ENCODE measurements around the gene ZNF746. TPM values are rescaled to one million over a fixed set of nuclear protein-coding genes. Genes with fewer than 3 reads are reported as not detected.

The ZNF746 gene
- 10 to 100 TPM; 18.5 to 19.8 TPM for total RNA-seq

DNA sequence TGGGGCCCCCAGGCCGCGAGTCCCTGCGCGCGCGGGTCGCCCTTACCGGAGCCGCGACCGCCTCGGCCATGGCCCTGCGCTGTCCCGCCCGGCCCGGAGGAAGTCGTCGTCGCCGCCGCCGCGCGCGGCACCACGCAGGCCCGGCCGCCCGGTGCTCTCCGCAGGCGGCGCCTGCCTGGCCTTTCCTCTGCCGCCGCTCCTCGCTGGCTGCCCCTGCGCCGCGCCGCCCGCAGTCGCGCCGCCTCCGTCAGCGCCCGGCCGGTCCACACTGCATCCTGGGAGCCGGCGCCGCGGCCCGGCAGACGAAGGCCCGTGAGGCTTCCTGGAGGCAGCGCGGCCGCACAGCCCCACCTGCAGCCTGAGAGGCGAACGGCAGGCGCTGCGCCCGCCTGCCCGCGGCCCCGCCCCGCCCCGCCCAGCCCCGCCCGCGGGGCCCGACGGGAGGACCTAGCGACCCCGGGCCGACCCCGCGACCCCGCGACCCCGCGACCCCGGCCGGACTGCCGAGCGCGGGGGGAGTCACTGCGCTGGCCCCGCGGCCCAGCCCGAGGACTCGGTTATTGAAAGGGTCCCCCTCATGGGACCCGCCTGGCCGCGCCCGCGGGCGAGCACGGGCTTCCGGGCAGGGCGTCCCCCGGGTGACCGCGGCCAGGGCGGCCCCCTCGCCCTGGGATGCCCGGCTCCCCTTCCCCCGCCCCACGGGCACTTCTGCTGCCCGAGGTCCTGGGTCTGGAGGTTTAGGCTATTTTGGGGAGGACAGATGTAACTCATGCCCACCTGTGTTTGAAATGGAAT, at the start of gene ZNF746:
ZNF746 (minus strand) TSS at position 343 of the 795 bp plus-strand sequence; CDS start at position 70, 273 bp downstream.
- Mint-ChIP-seq H3K36me3 (ENCODE audit: low read depth) (peaks cover 28% of the 10 kb centered on the region), H3K9me3 (no peaks in the 10 kb centered on the region), H3K4me1 (peaks cover 44% of the 10 kb centered on the region), H3K27ac (peak within 1 kb of the TSS; percentile 90), H3K4me3 (peak within 1 kb of the TSS; percentile 97), H3K27me3 (peaks cover 4% of the 10 kb centered on the region)
- CTCF ChIA-PET, result interaction anchor here (1.2 kb wide), 2 partner anchors 75 to 213 kb away, joined by 3 read pairs; no protein-coding TSS in a partner anchor
- peak; percentile 87 for DNase-seq
- POLR2A ChIA-PET, result no interaction called here

DNA sequence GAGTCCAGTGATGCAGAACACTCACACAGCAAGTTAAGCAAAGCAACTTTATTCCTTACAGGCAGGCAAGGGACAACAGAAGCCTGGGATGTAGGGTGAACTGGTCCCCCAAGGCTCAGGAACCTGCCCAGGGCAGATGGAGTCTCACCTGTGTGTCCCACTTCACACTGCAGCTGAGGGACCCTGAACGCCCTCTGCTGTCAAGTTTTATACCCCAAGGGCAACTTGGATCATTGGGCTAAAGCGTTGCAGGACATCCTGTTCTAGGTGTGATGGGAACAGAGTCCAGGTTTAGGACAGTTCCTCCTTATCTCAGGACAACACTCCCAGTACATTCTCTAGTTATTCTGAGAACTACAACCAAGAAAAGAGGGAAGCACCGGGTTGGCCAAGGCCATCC, 49.5 kb upstream of the ZNF746 start:
- no peaks in the 10 kb centered on the region for H3K4me1 Mint-ChIP-seq
- ChIA-PET POLR2A (no interaction called here), CTCF (no interaction called here)
- H3K27me3 Mint-ChIP-seq, result no peaks in the 10 kb centered on the region
- no peak for DNase-seq
- no peak overlapping the region for H3K4me3 Mint-ChIP-seq
- peaks cover 59% of the 10 kb centered on the region for H3K36me3 Mint-ChIP-seq (ENCODE audit: low read depth)
- H3K9me3 Mint-ChIP-seq, result peaks cover 1% of the 10 kb centered on the region
- H3K27ac Mint-ChIP-seq, result no peak overlapping the region

- H3K4me3 Mint-ChIP-seq, result no peak overlapping the region
- CTCF ChIA-PET, result no interaction called here
- H3K27ac Mint-ChIP-seq, result no peak overlapping the region
- H3K27me3 Mint-ChIP-seq, result no peaks in the 10 kb centered on the region
- no peak for DNase-seq
- H3K36me3 Mint-ChIP-seq (ENCODE audit: low read depth), result peaks cover 53% of the 10 kb centered on the region
- H3K4me1 Mint-ChIP-seq, result no peaks in the 10 kb centered on the region
- POLR2A ChIA-PET, result no interaction called here
- H3K9me3 Mint-ChIP-seq, result peaks cover 4% of the 10 kb centered on the region
Observed at GRCh38 chr7:149546331-149546730, 48.7 kb upstream of the ZNF746 start.

DNA sequence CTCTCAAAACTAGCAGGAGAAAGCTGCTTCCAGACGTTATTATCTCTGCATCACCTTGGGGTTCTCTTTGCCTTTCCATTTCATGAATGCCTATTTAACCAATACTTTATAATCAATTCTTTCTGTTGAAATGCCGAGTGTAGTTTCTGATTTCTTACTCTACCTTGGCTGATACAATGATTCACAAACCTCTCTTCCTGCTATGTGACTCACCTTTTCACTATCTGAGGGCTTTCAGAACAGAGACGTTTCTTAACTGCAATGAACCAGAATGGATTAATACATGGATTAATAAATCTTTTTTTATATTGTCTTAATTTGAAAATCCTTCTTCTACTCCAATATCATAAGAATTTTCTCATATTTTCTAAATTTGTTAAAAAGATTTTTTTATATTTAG, 46.4 kb upstream of the ZNF746 start:
- Mint-ChIP-seq H3K4me3 (no peak overlapping the region), H3K36me3 (ENCODE audit: low read depth) (peaks cover 37% of the 10 kb centered on the region), H3K9me3 (peaks cover 6% of the 10 kb centered on the region), H3K27me3 (no peaks in the 10 kb centered on the region), H3K4me1 (no peaks in the 10 kb centered on the region), H3K27ac (no peak overlapping the region)
- ChIA-PET POLR2A (no interaction called here), CTCF (no interaction called here)
- no peak for DNase-seq

- CTCF ChIA-PET, result no interaction called here
- Mint-ChIP-seq H3K4me3 (no peak overlapping the region), H3K27me3 (no peaks in the 10 kb centered on the region), H3K9me3 (peaks cover 41% of the 10 kb centered on the region), H3K4me1 (peaks cover 4% of the 10 kb centered on the region), H3K36me3 (ENCODE audit: low read depth) (peaks cover 16% of the 10 kb centered on the region), H3K27ac (no peak overlapping the region)
- no peak for DNase-seq
- POLR2A ChIA-PET, result no interaction called here
Observed at GRCh38 chr7:149532654-149533053, 35.0 kb upstream of the ZNF746 start.

GRCh38 chr7:149529136-149529718, 31.6 kb upstream of the ZNF746 start:
- Mint-ChIP-seq H3K4me3 (no peak overlapping the region), H3K36me3 (ENCODE audit: low read depth) (peaks cover 16% of the 10 kb centered on the region), H3K9me3 (peaks cover 42% of the 10 kb centered on the region), H3K27me3 (peaks cover 3% of the 10 kb centered on the region), H3K4me1 (no peaks in the 10 kb centered on the region), H3K27ac (no peak overlapping the region)
- DNase-seq, result no peak
- CTCF ChIA-PET, result interaction anchor here (0.6 kb wide), 1 partner anchor 13 kb away, joined by 4 read pairs; no protein-coding TSS in a partner anchor
- POLR2A ChIA-PET, result no interaction called here

DNA sequence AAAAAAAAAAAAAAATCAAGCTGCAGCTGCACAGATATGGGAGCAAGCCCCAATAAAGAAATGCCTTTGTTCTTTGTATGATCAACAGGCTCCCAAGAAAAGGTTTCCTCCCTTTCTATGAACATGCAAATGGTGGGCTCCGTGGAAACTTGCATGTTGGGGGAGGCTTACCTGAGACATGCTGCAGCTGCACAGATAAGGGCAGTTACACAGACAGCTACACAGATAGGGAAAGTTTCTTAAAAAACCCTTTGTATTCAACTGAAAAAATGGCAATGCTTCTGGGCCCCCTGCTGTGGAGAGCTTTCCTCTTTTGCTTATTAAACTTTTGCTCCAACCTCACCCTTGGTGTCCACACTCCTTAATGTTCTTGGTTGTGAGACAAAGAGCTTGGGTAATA, 29.8 kb upstream of the ZNF746 start:
- ChIA-PET CTCF (no interaction called here), POLR2A (no interaction called here)
- no peak for DNase-seq
- H3K27ac Mint-ChIP-seq, result no peak overlapping the region
- peaks cover 3% of the 10 kb centered on the region for H3K27me3 Mint-ChIP-seq
- H3K4me3 Mint-ChIP-seq, result no peak overlapping the region
- H3K4me1 Mint-ChIP-seq, result no peaks in the 10 kb centered on the region
- H3K9me3 Mint-ChIP-seq, result peaks cover 39% of the 10 kb centered on the region
- peaks cover 16% of the 10 kb centered on the region for H3K36me3 Mint-ChIP-seq (ENCODE audit: low read depth)

DNA sequence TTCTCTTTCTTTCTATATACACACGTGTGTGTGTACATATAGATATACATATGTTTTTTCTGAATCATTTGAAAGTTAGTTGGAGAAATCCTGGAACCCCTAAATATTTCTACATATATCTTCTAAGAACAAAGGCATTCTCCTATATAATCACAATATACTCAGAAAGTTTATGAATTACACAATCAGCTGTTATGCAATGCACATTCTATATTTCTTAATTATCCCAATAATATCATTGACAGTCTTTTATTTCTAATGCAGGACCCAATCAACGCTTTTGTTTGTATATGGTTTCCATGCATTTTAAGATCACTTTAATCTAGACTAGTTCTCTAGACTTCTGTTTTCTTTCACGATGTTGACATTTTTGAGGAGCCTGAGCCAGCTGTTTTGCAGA, 27.7 kb upstream of the ZNF746 start:
- CTCF ChIA-PET, result no interaction called here
- H3K4me3 Mint-ChIP-seq, result no peak overlapping the region

DNA sequence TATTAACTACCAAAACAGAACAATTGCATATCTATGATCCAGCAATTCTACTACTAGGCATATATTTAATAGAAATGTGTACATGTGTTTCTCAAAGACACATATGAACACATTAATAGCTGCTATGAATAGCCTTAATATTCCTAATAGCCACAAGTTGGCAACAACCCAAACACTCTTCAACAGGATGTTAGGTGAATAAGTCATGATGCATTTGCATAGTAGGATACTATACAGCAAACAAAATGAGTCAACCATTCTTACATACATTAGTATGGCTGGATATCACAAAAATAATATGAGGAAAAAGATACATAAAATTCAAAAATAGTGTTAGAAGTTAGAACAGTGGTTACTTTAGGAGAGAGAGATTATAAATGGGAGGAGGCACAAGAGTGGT, 26.8 kb upstream of the ZNF746 start:
- Mint-ChIP-seq H3K27me3 (peaks cover 5% of the 10 kb centered on the region), H3K36me3 (ENCODE audit: low read depth) (peaks cover 10% of the 10 kb centered on the region), H3K27ac (no peak overlapping the region), H3K4me1 (no peaks in the 10 kb centered on the region), H3K4me3 (no peak overlapping the region), H3K9me3 (peaks cover 17% of the 10 kb centered on the region)
- ChIA-PET CTCF (no interaction called here), POLR2A (no interaction called here)
- no peak for DNase-seq

More for the DNA sequence above, 27.7 kb upstream of the ZNF746 start:
- peaks cover 16% of the 10 kb centered on the region for H3K36me3 Mint-ChIP-seq (ENCODE audit: low read depth)
- DNase-seq, result no peak
- POLR2A ChIA-PET, result no interaction called here
- peaks cover 5% of the 10 kb centered on the region for H3K27me3 Mint-ChIP-seq
- H3K27ac Mint-ChIP-seq, result no peak overlapping the region
- no peaks in the 10 kb centered on the region for H3K4me1 Mint-ChIP-seq
- H3K9me3 Mint-ChIP-seq, result peaks cover 25% of the 10 kb centered on the region

- peaks cover 22% of the 10 kb centered on the region for H3K9me3 Mint-ChIP-seq
- H3K27ac Mint-ChIP-seq, result no peak overlapping the region
- ChIA-PET CTCF (no interaction called here), POLR2A (no interaction called here)
- no peaks in the 10 kb centered on the region for H3K4me1 Mint-ChIP-seq
- peaks cover 18% of the 10 kb centered on the region for H3K27me3 Mint-ChIP-seq
- DNase-seq, result no peak
- H3K36me3 Mint-ChIP-seq (ENCODE audit: low read depth), result peaks cover 11% of the 10 kb centered on the region
- H3K4me3 Mint-ChIP-seq, result no peak overlapping the region
Observed at GRCh38 chr7:149510248-149510647, 12.6 kb upstream of the ZNF746 start.

- peaks cover 17% of the 10 kb centered on the region for H3K27me3 Mint-ChIP-seq
- CTCF ChIA-PET, result no interaction called here
- H3K4me3 Mint-ChIP-seq, result no peak overlapping the region
- H3K9me3 Mint-ChIP-seq, result peaks cover 26% of the 10 kb centered on the region
- H3K4me1 Mint-ChIP-seq, result no peaks in the 10 kb centered on the region
- POLR2A ChIA-PET, result no interaction called here
- no peak overlapping the region for H3K27ac Mint-ChIP-seq
- no peak for DNase-seq
- H3K36me3 Mint-ChIP-seq (ENCODE audit: low read depth), result peaks cover 11% of the 10 kb centered on the region
Observed at GRCh38 chr7:149509774-149510173, 12.2 kb upstream of the ZNF746 start.

- DNase-seq, result no peak
- Mint-ChIP-seq H3K36me3 (ENCODE audit: low read depth) (peaks cover 8% of the 10 kb centered on the region), H3K9me3 (peaks cover 15% of the 10 kb centered on the region), H3K4me1 (peaks cover 4% of the 10 kb centered on the region), H3K4me3 (no peak overlapping the region), H3K27ac (no peak overlapping the region), H3K27me3 (peaks cover 14% of the 10 kb centered on the region)
- ChIA-PET POLR2A (no interaction called here), CTCF (no interaction called here)
Observed at GRCh38 chr7:149505551-149505950, 7.9 kb upstream of the ZNF746 start.

DNA sequence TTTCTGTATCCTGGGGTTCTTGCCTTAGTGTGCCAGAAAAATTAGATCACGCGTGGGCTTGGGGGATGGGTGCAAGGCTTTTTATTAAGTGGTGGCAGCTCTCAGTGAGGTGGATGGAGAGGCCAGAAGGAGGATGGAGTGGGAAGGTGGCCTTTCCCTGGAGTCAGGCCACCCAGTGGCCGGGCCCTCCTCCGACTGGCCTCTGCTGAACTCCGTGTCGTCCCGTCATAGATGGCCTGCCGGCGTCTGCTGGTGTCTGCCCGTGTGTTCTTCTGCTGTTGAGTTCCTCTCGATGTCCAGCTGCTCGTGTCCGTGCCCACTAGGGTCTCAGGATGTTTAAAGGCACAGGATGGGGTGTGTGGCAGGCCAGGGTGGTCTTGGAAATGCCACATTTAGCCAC, 4.0 kb upstream of the ZNF746 start:
- peaks cover 18% of the 10 kb centered on the region for H3K27me3 Mint-ChIP-seq
- ChIA-PET POLR2A (no interaction called here), CTCF (no interaction called here)
- H3K36me3 Mint-ChIP-seq (ENCODE audit: low read depth), result peaks cover 6% of the 10 kb centered on the region
- peaks cover 6% of the 10 kb centered on the region for H3K9me3 Mint-ChIP-seq
- H3K4me1 Mint-ChIP-seq, result peaks cover 20% of the 10 kb centered on the region
- DNase-seq, result no peak
- H3K27ac Mint-ChIP-seq, result no peak overlapping the region
- no peak overlapping the region for H3K4me3 Mint-ChIP-seq

- Mint-ChIP-seq H3K4me3 (no peak overlapping the region), H3K4me1 (peaks cover 28% of the 10 kb centered on the region), H3K9me3 (peaks cover 6% of the 10 kb centered on the region), H3K36me3 (ENCODE audit: low read depth) (peaks cover 7% of the 10 kb centered on the region), H3K27me3 (peaks cover 18% of the 10 kb centered on the region), H3K27ac (no peak overlapping the region)
- no peak for DNase-seq
- POLR2A ChIA-PET, result no interaction called here
- CTCF ChIA-PET, result interaction anchor here (0.7 to 1.3 kb wide), 2 partner anchors 79 to 125 kb away, joined by 3 to 4 read pairs; no protein-coding TSS in a partner anchor
Observed at GRCh38 chr7:149500910-149501309, 3.3 kb upstream of the ZNF746 start.
